ENCODE measurements around the gene RILPL1. TPM values are rescaled to one million over a fixed set of nuclear protein-coding genes. Genes with fewer than 3 reads are reported as not detected.

Gene RILPL1
- total RNA-seq, 1 experiment from 2014 or later: 8.5 TPM

Other genes starting within 250 kb of the RILPL1 start
- 38.4 and 40.8 TPM in 2 replicates for gene SBNO1, start 168.9 kb downstream of the RILPL1 start, total RNA-seq (2014; rRNA removed; shearing (Covaris generic))
- 43.6 and 53.5 TPM in 2 replicates for gene KMT5A, start 149.6 kb downstream of the RILPL1 start, total RNA-seq (2014; rRNA removed; shearing (Covaris generic))
- gene RILPL2, start 97.0 kb downstream of the RILPL1 start, total RNA-seq (2014; rRNA removed; shearing (Covaris generic)): 1.8 and 2.2 TPM in 2 replicates
- 14.9 and 18.7 TPM in 2 replicates for gene SNRNP35, start 75.6 kb downstream of the RILPL1 start, total RNA-seq (2014; rRNA removed; shearing (Covaris generic))
- 196 and 211 TPM in 2 replicates for gene TMED2, start 50.8 kb upstream of the RILPL1 start, total RNA-seq (2014; rRNA removed; shearing (Covaris generic))
- 29.8 and 40.9 TPM in 2 replicates for gene DDX55, start 68.4 kb upstream of the RILPL1 start, total RNA-seq (2014; rRNA removed; shearing (Covaris generic))
- 43.4 and 50.2 TPM in 2 replicates for gene EIF2B1, start 100.0 kb upstream of the RILPL1 start, total RNA-seq (2014; rRNA removed; shearing (Covaris generic))
- 32.7 and 38.2 TPM in 2 replicates for gene GTF2H3, start 100.1 kb upstream of the RILPL1 start, total RNA-seq (2014; rRNA removed; shearing (Covaris generic))
- 9.4 and 10.0 TPM in 2 replicates for gene TCTN2, start 137.4 kb upstream of the RILPL1 start, total RNA-seq (2014; rRNA removed; shearing (Covaris generic))
- gene ATP6V0A2, start 178.6 kb upstream of the RILPL1 start, total RNA-seq (2014; rRNA removed; shearing (Covaris generic)): 26.6 and 35.3 TPM in 2 replicates
- 5.6 and 6.6 TPM in 2 replicates for gene DNAH10, start 228.6 kb upstream of the RILPL1 start, total RNA-seq (2014; rRNA removed; shearing (Covaris generic))